Suprapubic skin (tissue), 3 donors: ENCODE data around the gene THRAP3.

Experiments used
- CTCF ChIP-seq, 2 donors: fragments of 200-600 bp in 1 of 2; fragments of 450-650 bp in 1 of 2; sonication (generic) in 1 of 2; IDR thresholded peaks; one replicate each; pipeline ENCODE4 v1.5.1; 2016 to 2019; ENCODE audit warnings: antibody characterized with exemption in 2 of 2, mild to moderate bottlenecking in 1 of 2, moderate library complexity in 1 of 2
- POLR2A ChIP-seq, 2 donors: fragments of 450-650 bp; IDR thresholded peaks; one replicate each; pipeline ENCODE4 v1.6.1; 2017; ENCODE audit warnings: antibody characterized with exemption in 2 of 2, mild to moderate bottlenecking in 2 of 2, moderate library complexity in 2 of 2

GRCh38 chr1:36236302-36236701 lies 12.1 kb downstream of the THRAP3 start:
- TF ChIP-seq CTCF (IDR thresholded peaks at IDR 0.05): no peak
- no peak for TF ChIP-seq POLR2A (IDR thresholded peaks at IDR 0.05)
